PC-3 (cell line): ENCODE data around the gene ALG12. TPM values are rescaled to one million over a fixed set of nuclear protein-coding genes. Genes with fewer than 3 reads are reported as not detected.

Source experiments
- ATAC-seq: fragments of 200-7000 bp; cut with Tn5 transposase; 2 replicates; pipeline ENCODE4 v1.9.1; 2020; ENCODE audit warnings: mild to moderate bottlenecking, moderate library complexity
- BruUV-seq: library from RNA; stranded (reverse); fragments of 400-500 nt; replicated peaks from 2 replicates; lab custom pipeline; 2021; lab: Mats Ljungman, UMichigan
- CTCF ChIA-PET: fragments of 300-600 bp; sonication (Branson Sonifier 250); formaldehyde crosslinking; loops from one replicate; lab custom pipeline; 2022; ENCODE audit warnings: antibody characterized with exemption; lab: Charles Lee
- POLR2A ChIA-PET: fragments of 300-600 bp; sonication (Branson Sonifier 250); formaldehyde crosslinking; loops from one replicate; lab custom pipeline; 2022; ENCODE audit warnings: antibody characterized with exemption; ENCODE audit not compliant: unreplicated experiment; lab: Charles Lee
- DNase-seq: peaks from one replicate; pipeline ENCODE4 v3.0.0-alpha.2; 2015
- H2AFZ ChIP-seq: fragments of 300-600 bp; sonication (generic); 2 replicates; pipeline ENCODE4 v1.6.0; 2016; ENCODE audit warnings: antibody characterized with exemption, low read length
- H3F3A ChIP-seq: fragments of 300-600 bp; sonication (generic); one replicate; pipeline ENCODE4 v1.6.0; 2017; ENCODE audit warnings: antibody characterized with exemption, low read length, control low read depth, mild to moderate bottlenecking; ENCODE audit not compliant: unreplicated experiment
- H3K27ac ChIP-seq: fragments of 300-600 bp; sonication (generic); 2 replicates; pipeline ENCODE4 v1.5.1; 2016; ENCODE audit warnings: mild to moderate bottlenecking, low read length
- H3K27me3 ChIP-seq: fragments of 300-600 bp; sonication (generic); 2 replicates; pipeline ENCODE4 v1.6.1; 2016; ENCODE audit warnings: low read length, mixed read lengths
- H3K36me3 ChIP-seq: fragments of 300-600 bp; sonication (generic); 2 replicates; pipeline ENCODE4 v1.6.1; 2016; ENCODE audit warnings: low read depth, mixed run types, low read length, mixed read lengths
- H3K4me1 ChIP-seq: fragments of 300-600 bp; sonication (generic); 2 replicates; pipeline ENCODE4 v1.5.1; 2016; ENCODE audit warnings: low read length; ENCODE audit not compliant: insufficient read depth
- H3K4me2 ChIP-seq: fragments of 300-600 bp; sonication (generic); 2 replicates; pipeline ENCODE4 v1.6.0; 2016; ENCODE audit warnings: low read length
- H3K4me3 ChIP-seq: fragments of 300-600 bp; sonication (generic); 2 replicates; pipeline ENCODE4 v1.5.1; 2016; ENCODE audit warnings: mild to moderate bottlenecking, low read length, mixed read lengths
- H3K79me2 ChIP-seq: fragments of 300-600 bp; sonication (generic); 2 replicates; pipeline ENCODE4 v1.6.1; 2017; ENCODE audit warnings: low read length, mixed read lengths
- H3K9ac ChIP-seq: fragments of 300-600 bp; sonication (generic); 2 replicates; pipeline ENCODE4 v1.6.0; 2016; ENCODE audit warnings: mild to moderate bottlenecking, low read length
- H3K9me2 ChIP-seq: fragments of 300-600 bp; sonication (generic); replicated peaks from 2 replicates; pipeline ENCODE4 v1.6.1; 2016; ENCODE audit warnings: mixed run types, low read length, mixed read lengths
- H3K9me3 ChIP-seq: fragments of 300-600 bp; sonication (generic); 2 replicates; pipeline ENCODE4 v1.6.1; 2016; ENCODE audit warnings: low read length, mixed read lengths
- H4K20me1 ChIP-seq: fragments of 300-600 bp; sonication (generic); 2 replicates; pipeline ENCODE4 v1.6.1; 2016; ENCODE audit warnings: low read length, mixed read lengths
- CTCF ChIP-seq: fragments of 300-600 bp; sonication (generic); conservative IDR thresholded peaks from 2 replicates; pipeline ENCODE4 v1.5.1; 2017; ENCODE audit warnings: antibody characterized with exemption, low read depth, mild to moderate bottlenecking, low read length
- EZH2 ChIP-seq: fragments of 300-600 bp; sonication (generic); IDR thresholded peaks from one replicate; pipeline ENCODE4 v1.6.1; 2017; ENCODE audit warnings: antibody characterized with exemption, mild to moderate bottlenecking, low read length; ENCODE audit not compliant: unreplicated experiment
- EZH2phosphoT487 ChIP-seq: fragments of 300-600 bp; sonication (generic); IDR thresholded peaks from 2 replicates; pipeline ENCODE4 v1.6.1; 2018; ENCODE audit warnings: mild to moderate bottlenecking, antibody characterized with exemption, low read length, borderline replicate concordance
- intact Hi-C: fragments of 100-400 bp; cut with micrococcal nuclease; formaldehyde crosslinking; loops from 2 replicates; pipeline ENCODE4 v1.9.0; 2023
- total RNA-seq: library from RNA; depleted of rRNA; stranded (reverse); fragments of >200 nt; gene quantifications from 2 replicates; pipeline ENCODE4 v1.2.3, GENCODE V29; 2014

The ALG12 gene
- total RNA-seq, 1 experiment from 2014 or later: 12.1 TPM

GRCh38 chr22:49881856-49882255, 36.4 kb downstream of the ALG12 start:
- no peak for TF ChIP-seq EZH2
- TF ChIP-seq EZH2phosphoT487: no peak
- TF ChIP-seq CTCF: no peak
- H3K4me3 ChIP-seq: no peak overlapping the region
- no peak for DNase-seq
- H3F3A ChIP-seq: no peaks in the 10 kb centered on the region
- ChIA-PET CTCF (no interaction called here), POLR2A (interaction anchor here (0.6 kb wide), 1 partner anchor 30 kb away, joined by 3 read pairs; no protein-coding TSS in a partner anchor)
- BruUV-seq: no TSS peak
- no peaks in the 10 kb centered on the region; the same call in 1 of the 2 replicates for H3K36me3 ChIP-seq
- H3K27me3 ChIP-seq: no peaks in the 10 kb centered on the region
- H3K27ac ChIP-seq: no peak overlapping the region
- no peak overlapping the region for H2AFZ ChIP-seq
- no peaks in the 10 kb centered on the region for H3K4me1 ChIP-seq
- H3K9ac ChIP-seq: no peak overlapping the region
- intact Hi-C loops: no loop called here
- H3K9me3 ChIP-seq: no peaks in the 10 kb centered on the region
- H3K4me2 ChIP-seq: no peak overlapping the region
- H4K20me1 ChIP-seq: no peaks in the 10 kb centered on the region
- H3K79me2 ChIP-seq: peaks cover 30% of the 10 kb centered on the region
- no peak for ATAC-seq
- no peaks in the 10 kb centered on the region for H3K9me2 ChIP-seq

DNA sequence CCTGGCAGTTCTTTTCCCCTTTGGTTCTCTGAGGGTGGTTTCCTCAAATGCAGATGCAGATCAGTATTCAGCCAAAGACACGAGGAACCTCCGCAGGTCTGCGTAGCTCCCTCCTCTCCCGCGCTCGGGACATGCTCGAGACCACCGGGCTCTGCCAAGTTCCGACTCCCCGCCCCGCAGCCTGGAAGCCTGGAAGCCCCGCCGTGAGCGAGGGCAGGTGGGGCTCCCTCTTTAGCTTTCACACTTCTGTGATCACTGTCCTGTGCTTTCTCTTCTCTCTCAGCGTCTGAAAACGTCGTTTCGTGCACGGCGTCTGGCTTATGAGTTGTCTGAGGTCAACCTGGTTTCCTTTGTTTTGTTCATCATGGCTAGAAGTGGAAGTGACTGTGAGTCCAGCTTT, 38.0 kb downstream of the ALG12 start:
- Histone ChIP-seq H3K79me2 (peaks cover 41% of the 10 kb centered on the region), H2AFZ (no peak overlapping the region), H3F3A (no peaks in the 10 kb centered on the region), H3K4me2 (no peak overlapping the region), H3K9ac (no peak overlapping the region), H4K20me1 (0 out of 2 replicates have a peak, but pooled peaks cover 3% of the 10 kb centered on the region), H3K4me3 (no peak overlapping the region), H3K27me3 (no peaks in the 10 kb centered on the region), H3K4me1 (no peaks in the 10 kb centered on the region), H3K27ac (no peak overlapping the region), H3K36me3 (no peaks in the 10 kb centered on the region), H3K9me3 (no peaks in the 10 kb centered on the region), H3K9me2 (no peaks in the 10 kb centered on the region)
- ChIA-PET CTCF (no interaction called here), POLR2A (no interaction called here)
- no peak for TF ChIP-seq EZH2
- TF ChIP-seq EZH2phosphoT487: no peak
- TF ChIP-seq CTCF: no peak
- ATAC-seq (no peak), DNase-seq (no peak)
- intact Hi-C loops: no loop called here
- no TSS peak for BruUV-seq

DNA sequence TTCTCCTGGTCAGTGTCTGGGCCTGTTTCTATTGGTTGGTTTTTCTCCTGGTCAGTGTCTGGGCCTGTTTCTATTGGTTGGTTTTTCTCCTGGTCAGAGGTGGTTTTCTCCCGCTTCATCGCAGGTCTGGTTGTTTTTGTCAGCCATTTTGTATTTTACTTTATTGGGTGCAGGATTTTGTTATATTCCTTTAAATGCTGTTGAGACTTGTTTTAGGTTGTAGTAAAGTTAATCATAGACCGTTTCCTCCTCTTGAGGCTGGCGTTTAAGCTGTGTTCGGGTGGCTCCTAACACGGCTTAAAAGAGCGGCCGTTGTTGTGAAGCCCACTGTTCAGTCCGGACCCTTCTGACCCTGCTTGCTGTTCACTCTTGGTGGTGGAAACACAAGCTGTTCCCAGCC, 38.4 kb downstream of the ALG12 start:
- H3K27me3 ChIP-seq: no peaks in the 10 kb centered on the region
- CTCF ChIA-PET: no interaction called here
- no peaks in the 10 kb centered on the region for H3K9me3 ChIP-seq
- H3K9ac ChIP-seq: no peak overlapping the region
- no peaks in the 10 kb centered on the region for H3K4me1 ChIP-seq
- H4K20me1 ChIP-seq: 0 out of 2 replicates have a peak, but pooled peaks cover 3% of the 10 kb centered on the region
- POLR2A ChIA-PET: no interaction called here
- no peak overlapping the region for H3K4me3 ChIP-seq
- H3K27ac ChIP-seq: no peak overlapping the region
- ATAC-seq (no peak), DNase-seq (no peak)
- H2AFZ ChIP-seq: no peak overlapping the region
- no peaks in the 10 kb centered on the region for H3F3A ChIP-seq
- no TSS peak for BruUV-seq
- TF ChIP-seq EZH2phosphoT487 (no peak), EZH2 (no peak), CTCF (no peak)
- H3K9me2 ChIP-seq: no peaks in the 10 kb centered on the region
- no peak overlapping the region for H3K4me2 ChIP-seq
- H3K36me3 ChIP-seq: no peaks in the 10 kb centered on the region
- peaks cover 45% of the 10 kb centered on the region for H3K79me2 ChIP-seq
- intact Hi-C loops: no loop called here
